HG02759 (cell line): Measurements from ENCODE around the gene KRTAP10-2.
"Not testable (repeated sequence)": the region's sequence is repeated elsewhere in the genome, so short reads cannot be mapped to it uniquely, and the experiment has no call there.

ENCODE experiments used
- ATAC-seq: cut with Tn5 transposase; IDR thresholded peaks from one replicate; pipeline ENCODE4 v1.9.1; 2021; ENCODE audit warnings: mild to moderate bottlenecking, moderate library complexity; ENCODE audit not compliant: unreplicated experiment

KRTAP10-2 gene

DNA sequence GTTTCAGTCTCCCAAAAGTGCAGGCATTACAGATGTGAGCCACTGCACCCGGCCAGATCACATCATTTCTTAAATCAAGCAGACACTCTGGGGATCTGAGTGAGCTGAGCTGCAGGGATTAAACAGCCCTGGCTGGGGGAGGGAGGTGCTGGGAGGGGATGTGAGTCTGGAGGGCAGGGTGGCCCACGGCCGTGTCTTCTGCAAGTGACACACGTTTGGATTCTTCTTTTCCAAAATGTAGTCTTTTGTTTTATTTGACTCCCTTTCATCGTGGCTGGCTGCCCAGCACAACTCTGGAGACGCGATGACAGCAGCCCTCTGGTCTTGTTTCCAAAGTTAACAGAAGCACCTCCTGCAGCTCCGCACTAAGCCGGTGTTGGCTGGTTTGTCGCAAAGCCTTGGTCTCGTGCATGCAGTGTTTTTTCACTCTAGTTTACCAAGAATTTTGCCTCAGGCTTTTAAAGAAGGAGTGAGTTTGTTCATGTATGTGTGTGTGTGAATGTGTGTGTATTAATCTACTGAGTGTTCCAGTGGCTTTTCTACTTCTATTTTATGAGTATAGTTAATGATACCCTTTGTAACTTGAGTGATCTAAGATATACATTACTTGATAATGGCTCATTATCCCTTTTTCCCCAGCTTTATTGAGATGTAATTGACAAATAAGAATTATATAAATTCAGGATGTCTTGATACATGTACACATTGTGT lies 31.9 kb upstream of the KRTAP10-2 start:
- ATAC-seq = no peak

GRCh38 chr21:44582055-44582454 lies 30.8 kb upstream of the KRTAP10-2 start:
- ATAC-seq = no peak

- no peak for ATAC-seq
Measured at GRCh38 chr21:44581158-44581557, 29.9 kb upstream of the KRTAP10-2 start.

- not testable (repeated sequence) for ATAC-seq
Measured at GRCh38 chr21:44580231-44580821, 29.0 kb upstream of the KRTAP10-2 start, which contains the start of gene KRTAP10-5. Gene KRTAP10-5 (minus strand): TSS chr21:44580604. CDS start chr21:44580578, 26 bp downstream.

GRCh38 chr21:44579833-44580144 lies 28.5 kb upstream of the KRTAP10-2 start:
- no peak for ATAC-seq

GRCh38 chr21:44579056-44579832 lies 27.9 kb upstream of the KRTAP10-2 start:
- ATAC-seq = no peak

DNA sequence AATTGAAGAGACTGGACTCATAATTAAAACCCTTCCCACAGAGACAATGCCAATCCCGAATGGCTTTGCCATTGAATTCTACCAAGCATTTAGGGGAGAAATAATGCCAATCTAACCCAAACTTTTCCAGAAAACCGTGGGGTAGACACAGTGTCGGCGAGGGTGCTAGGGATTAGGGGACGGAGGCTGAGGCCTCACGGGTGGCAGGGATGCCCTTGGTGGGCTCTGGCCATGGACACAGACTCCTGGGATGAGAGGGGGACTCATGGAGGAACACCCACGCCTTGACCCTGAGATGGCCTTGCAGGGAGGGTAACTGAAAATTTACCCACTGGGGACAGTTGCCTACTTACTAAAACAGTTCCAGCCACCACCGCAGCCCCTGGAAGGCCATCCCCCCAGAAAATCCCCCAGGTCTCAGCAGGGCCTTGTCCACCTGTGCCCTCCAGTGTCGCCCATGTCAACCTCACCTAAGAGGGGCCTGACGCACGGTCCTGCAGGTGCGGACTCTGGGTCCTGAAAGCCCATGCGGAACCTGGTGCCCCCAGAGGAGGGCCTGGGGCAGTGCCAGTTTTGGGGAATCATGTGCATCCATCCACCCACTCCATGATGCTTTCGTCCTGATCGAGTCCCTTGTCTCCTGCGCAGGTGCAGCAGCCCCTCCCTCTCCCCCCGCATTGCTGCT lies 27.2 kb upstream of the KRTAP10-2 start:
- ATAC-seq = no peak

- ATAC-seq = no peak
Measured at GRCh38 chr21:44576025-44576420, 24.7 kb upstream of the KRTAP10-2 start.

- ATAC-seq = no peak
Measured at GRCh38 chr21:44575307-44576024, 24.2 kb upstream of the KRTAP10-2 start.

- ATAC-seq = no peak
Measured at GRCh38 chr21:44574457-44575306, 23.4 kb upstream of the KRTAP10-2 start.

DNA sequence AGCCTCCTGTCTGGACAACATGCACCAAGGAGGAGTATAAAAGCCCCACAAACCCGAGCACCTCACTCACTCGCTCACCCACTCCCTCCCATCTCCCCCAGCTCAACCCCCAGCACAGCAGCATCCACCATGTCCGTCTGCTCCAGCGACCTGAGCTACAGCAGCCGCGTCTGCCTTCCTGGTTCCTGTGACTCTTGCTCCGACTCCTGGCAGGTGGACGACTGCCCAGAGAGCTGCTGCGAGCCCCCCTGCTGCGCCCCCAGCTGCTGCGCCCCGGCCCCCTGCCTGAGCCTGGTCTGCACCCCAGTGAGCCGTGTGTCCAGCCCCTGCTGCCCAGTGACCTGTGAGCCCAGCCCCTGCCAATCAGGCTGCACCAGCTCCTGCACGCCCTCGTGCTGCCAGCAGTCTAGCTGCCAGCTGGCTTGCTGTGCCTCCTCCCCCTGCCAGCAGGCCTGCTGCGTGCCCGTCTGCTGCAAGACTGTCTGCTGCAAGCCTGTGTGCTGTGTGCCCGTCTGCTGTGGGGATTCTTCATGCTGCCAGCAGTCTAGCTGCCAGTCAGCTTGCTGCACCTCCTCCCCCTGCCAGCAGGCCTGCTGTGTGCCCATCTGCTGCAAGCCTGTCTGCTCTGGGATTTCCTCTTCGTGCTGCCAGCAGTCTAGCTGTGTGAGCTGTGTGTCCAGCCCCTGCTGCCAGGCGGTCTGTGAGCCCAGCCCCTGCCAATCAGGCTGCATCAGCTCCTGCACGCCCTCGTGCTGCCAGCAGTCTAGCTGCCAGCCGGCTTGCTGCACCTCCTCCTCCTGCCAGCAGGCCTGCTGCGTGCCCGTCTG lies 22.5 kb upstream of the KRTAP10-2 start, which contains the start of gene KRTAP10-4:
TSS of gene KRTAP10-4 (plus strand) at position 100 of the 827 bp plus-strand sequence. CDS start at position 130, 30 bp downstream.
- ATAC-seq = not testable (repeated sequence)

DNA sequence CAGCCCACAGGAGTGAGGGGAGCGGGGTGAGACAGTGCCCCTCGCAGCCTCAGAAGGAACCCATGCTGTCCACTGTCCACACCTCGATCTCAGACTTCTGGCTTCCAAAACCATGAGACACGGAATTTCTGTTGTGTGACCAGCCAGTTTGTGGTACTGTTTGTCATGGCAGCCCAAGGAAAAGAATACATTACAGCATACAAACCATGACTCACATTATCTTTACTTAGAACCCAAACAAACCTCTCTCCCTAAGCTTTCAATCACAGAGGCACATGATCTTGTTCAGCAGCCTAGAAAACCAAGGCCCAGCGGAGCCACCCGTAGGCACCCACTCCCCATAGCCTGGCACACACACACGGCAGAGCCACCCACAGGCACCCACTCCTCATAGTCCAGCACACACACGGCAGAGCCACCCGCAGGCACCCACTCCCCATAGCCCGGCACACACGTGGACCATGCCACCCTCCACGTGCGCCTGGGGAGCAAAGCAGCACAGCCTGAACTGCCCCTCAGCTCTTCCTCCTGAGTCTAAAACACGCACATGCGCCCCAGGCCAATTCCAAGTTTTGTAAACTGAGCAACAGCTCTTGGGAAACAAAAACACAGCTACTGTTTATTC lies 21.8 kb upstream of the KRTAP10-2 start:
- ATAC-seq = no peak

DNA sequence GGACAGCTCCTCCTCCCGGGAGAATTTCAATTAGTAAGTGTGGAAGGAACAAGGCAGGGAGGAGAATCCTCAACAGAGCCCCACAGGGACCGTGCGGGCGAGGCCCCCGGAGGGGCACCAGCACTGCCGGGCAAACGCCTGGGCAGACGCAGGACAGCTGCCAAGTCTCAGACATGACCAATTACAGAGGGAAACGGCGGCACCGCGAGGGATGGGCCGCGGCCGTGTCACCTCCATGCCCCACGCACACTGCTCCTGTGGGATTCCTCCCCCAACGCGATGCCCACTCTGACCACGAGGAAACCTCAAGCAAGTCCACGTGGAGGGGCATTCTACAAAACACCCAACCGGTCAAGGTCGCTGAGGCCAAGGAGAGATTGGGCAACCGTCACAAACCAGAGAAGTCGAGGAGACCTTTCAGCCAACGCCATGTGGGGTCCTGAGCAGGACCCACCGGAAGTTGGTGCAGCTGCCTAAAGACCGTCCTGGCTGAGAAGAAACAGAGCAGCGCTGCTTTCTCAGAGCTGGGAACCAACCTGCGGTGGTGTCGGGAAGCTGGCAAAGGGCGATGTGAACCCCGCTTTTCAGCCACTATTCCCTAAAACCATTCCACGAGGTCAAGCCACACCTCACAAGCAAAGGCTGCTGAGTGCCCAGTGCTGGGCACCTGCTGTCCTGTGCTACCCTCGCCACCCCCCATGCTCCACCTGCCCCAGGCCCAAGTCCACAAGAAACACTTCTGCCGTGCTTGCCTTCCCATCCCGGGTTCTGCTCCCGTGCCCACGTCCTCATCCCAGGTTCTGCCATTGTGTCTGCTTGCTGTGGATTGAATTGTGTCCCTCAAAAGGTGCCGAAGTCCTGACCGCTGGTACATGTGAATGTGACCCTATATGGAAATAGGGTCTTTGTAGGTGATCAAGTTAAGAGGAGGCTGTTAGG lies 20.8 kb upstream of the KRTAP10-2 start:
- no peak for ATAC-seq

DNA sequence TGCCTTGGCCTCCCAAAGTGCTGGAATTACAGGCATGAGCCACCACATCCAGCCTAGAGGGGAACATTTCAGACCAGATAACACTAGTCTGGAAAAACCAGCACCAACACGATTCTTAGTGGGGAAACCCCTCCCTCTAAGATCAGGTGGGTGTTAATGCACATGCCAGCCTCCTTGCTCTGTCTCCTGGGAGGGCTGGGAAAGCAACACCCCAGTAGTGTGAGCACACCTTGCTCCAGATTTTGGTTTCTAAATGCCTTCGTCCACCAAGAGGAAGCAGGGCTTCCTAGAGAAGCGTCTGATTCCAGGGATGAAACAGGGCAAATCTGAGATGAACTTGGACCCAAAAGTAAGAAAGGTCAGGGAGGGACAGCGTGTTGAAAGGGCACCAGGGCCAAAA lies 20.0 kb upstream of the KRTAP10-2 start:
- no peak for ATAC-seq

- ATAC-seq = no peak
Measured at GRCh38 chr21:44569861-44570517, 18.7 kb upstream of the KRTAP10-2 start.

- ATAC-seq = no peak
Measured at GRCh38 chr21:44568667-44569556, 17.6 kb upstream of the KRTAP10-2 start.
